Activated CD8-positive, alpha-beta memory T cell treated with anti-CD3 and anti-CD28 coated beads for 48 hours (primary cell): ENCODE results near the gene RTRAF.

ENCODE experiments used
- DNase-seq, 3 experiments: peaks; one replicate each; pipeline ENCODE4 v3.0.0-alpha.2; 2020; ENCODE audit warnings: low read depth in 2 of 3, low spot score in 2 of 3

Gene RTRAF

DNA sequence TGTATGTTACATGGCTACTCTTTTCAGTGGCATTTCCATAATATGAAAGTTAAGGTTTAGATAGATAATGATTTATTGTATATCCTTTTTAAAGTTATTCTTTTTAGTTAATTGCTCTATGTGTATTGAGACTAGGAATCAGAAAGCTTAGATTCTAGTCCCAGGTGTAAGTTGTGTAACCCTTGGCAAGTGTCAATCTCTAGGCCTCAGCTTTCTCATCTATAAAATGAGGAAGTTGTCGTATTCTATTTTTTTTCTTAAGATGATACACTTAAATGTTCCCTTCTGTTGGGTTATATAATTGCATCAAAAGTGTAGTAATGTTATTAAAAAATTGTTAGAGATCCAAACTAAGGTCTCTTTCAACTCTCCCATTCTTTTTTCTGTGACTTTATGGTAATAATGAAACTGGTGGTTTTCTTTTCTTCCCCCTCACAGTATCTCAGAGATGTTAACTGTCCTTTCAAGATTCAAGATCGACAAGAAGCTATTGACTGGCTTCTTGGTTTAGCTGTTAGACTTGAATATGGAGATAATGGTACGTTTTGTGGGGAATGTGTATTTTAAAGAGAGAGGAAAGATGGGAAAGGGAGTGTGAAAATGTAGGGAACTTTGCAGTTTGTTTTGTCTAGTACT lies 4.1 kb downstream of the RTRAF start:
- DNase-seq = no peak

DNA sequence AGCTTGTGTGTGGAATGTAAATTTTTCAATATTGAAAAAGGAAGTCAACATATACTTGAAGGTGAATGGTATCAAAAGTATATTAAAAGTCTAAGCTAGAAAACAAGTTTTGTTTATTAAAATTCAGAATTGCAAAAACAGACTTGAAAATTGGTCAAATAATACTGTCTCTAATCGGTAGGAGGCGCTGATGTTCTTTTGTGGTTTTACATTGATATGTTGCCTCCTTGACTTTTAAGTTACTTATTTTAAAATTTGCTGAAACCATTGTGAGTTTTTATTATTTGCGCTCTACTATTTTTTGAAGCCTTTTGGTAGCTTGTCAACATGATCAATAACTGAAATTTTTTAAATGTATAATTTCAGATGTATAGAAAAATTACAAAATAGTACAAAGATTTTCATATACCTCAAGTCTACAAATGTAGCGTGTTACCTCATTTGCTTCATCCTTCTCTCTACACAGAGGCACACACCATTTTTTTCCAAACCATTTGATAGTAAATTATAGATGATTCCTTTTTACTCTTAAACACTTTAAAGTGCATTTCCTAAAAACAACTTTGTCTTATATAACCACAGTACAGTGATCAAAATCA lies 6.9 kb downstream of the RTRAF start:
- DNase-seq = no peak

DNA sequence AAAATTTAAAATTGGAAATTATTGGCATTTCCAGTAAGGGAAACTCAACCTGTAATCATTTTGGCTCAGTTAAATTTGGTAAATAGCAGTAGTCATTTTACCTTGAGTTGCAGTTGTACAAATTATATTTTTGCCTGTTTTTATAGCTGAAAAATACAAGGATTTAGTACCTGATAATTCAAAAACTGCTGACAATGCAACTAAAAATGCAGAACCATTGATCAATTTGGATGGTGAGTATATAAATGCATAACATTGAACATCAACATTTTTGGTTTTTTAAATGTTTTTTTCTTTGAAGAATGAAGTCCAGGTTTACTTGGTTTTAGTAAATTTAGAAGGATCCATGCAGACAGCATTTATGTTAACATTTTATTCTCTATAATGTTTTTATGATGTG lies 9.0 kb downstream of the RTRAF start:
- DNase-seq = no peak

GRCh38 chr14:51999084-51999483 lies 9.7 kb downstream of the RTRAF start:
- DNase-seq = no peak

DNA sequence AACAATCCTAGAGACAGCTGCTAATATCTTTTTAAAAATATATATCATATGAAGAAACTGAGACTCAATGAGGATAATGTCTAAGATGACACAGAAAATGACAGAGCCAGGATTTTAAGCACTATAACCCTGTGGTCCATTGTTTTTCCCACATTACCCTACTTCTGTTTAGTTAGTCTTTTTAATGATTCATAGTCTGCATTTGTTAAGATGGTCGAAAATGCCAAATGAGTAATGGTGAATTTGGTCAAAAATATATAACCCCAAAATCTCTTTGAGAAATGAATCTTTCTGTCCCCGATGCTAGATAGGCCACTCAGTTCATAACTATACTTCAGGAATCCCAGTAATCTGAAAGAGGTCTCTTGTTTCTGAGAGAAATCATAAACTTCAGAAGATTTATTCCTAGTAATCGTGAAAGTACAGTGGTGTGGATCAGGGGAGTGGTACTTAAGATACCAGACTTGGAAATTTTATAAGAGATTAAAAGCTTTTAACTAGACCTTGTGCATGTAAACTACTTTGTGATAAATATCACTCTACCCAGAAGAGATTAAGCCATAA lies 10.8 kb downstream of the RTRAF start:
- no peak for DNase-seq

GRCh38 chr14:52000696-52001095 lies 11.3 kb downstream of the RTRAF start:
- no peak for DNase-seq

DNA sequence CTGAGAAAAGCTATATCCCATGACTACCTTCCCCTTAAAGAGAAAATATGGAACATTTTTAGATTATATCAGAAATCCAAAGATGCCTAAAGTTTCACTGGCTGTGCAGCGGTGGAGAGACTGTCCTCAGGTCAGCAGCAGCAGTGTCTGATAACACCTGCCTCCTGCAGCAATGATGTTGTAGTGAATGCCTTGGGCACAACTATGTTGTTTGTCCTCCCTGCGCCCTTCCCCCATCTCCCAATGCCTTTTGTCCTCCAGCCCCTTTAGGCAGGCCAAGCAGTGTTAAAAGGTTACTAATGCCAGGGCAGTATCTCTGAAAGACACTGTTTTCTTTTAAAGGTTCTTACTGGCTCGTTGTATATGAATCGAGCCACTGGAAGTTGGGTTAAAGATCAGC lies 13.2 kb downstream of the RTRAF start:
- DNase-seq = no peak

- DNase-seq = no peak
Measured at GRCh38 chr14:52003324-52003723, 14.0 kb downstream of the RTRAF start.

DNA sequence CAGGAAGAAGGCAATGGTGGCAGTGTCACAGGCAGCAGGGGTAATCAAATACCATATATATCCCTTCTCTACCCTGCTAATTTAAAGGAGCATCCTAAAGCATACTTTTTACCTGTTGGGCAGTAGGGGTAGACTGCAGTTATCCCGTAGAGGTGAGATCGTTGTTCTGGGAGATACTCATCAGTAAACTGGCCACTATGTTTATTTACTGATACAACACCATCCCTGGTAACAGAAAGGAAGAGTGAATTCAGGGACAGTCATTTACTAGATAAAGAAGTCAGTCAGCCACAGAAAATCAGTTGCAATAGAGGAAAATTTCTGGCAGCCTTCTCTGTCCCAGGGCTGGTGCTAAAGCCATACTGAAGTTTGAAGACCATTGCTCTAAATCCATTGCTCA lies 16.3 kb downstream of the RTRAF start:
- DNase-seq = no peak

DNA sequence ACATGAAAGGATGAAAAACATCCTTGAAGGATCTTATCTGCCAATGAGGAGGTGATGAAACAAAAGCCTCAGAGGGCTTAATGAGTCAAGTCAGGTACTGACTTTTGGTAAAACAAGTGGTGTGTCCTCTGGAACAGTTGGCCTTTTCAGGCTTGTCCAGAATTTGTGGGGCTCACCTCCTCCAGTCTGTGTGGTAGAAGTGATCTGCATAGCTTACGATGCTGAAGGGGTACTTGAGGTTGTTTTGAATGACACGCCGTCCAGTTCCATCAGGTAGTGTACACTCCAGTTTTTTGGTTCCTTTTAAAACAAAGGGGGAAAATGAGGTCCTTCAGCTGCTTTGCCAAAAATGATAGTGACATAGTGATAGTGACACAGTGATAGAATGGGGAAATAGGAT lies 17.0 kb downstream of the RTRAF start:
- no peak for DNase-seq

GRCh38 chr14:52007211-52007610 lies 17.9 kb downstream of the RTRAF start:
- DNase-seq = no peak

- no peak for DNase-seq
Measured at GRCh38 chr14:52007637-52008036, 18.3 kb downstream of the RTRAF start.

- DNase-seq = no peak
Measured at GRCh38 chr14:52008136-52008535, 18.8 kb downstream of the RTRAF start.

DNA sequence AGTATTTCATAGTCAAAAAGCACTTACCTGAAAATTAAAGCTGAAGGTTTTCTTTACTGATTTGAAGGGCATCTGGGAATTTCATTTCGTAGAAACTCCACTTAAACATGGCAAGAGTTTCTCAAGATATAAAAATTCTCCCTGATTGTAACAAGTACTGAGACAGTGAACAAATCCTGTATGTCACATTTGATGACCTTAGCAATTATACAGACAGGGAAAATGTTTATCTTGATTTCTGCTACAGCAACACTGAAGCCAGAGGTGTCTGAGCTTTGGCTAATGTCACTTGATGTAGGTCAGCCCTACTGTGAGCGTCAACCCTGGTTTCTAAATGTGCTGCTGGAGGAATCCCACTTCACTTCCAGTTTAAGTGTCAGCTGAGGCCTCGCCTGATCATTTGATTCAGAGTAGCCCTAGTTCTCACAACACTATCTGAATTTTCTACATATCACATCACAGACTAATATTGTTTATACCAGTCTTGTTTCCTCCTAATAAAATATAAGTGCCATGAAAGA lies 20.9 kb downstream of the RTRAF start:
- DNase-seq = no peak

DNA sequence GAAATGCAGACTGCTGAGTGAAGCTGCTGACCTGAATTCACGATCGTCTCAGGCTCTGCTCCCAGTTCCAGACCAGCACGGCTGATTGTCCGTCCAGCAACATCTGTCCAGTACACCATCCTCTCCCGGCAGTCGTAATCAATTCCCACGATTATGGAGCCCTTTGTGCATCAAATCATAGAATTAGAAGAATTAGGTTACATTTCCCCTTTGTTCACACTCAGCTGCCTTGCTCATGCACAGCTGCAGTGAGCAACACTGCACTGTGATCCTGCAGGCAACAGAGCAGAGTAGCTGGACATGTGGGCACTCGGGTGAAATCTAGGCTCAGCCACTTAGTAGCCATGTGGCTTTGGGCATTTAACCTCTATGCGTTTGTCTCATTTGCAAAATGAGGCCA lies 22.2 kb downstream of the RTRAF start:
- DNase-seq = no peak

GRCh38 chr14:52012635-52013034 lies 23.3 kb downstream of the RTRAF start:
- no peak for DNase-seq

DNA sequence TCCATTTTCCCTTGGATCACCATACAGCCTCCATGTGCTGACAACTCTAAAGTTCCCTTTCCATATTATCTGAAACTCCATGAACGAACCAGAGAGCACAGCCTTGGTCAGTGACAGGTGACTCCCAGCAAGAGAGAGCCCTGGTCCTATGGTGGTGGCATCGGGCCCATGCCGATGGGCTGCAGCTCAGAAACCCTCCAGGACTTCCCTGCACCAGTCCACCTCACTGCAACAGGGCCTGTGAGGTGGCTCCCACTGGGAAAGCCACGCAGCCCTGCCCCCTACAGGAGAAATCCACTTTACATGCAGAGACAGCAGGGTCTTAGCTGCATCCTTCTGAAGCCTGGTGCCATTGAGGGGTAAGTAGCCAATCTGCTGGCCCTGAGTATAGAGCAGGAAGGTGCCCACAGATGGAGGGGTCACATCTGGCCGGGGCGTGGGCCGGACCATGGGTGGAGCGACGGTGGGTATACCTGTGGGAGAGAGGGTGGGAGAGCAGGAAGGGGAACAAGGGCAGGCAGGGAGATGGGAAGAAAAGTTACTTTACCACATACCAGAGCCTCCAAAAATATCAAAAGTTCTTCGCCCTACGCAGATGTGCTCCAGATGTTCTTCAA lies 24.7 kb downstream of the RTRAF start:
- DNase-seq = no peak

DNA sequence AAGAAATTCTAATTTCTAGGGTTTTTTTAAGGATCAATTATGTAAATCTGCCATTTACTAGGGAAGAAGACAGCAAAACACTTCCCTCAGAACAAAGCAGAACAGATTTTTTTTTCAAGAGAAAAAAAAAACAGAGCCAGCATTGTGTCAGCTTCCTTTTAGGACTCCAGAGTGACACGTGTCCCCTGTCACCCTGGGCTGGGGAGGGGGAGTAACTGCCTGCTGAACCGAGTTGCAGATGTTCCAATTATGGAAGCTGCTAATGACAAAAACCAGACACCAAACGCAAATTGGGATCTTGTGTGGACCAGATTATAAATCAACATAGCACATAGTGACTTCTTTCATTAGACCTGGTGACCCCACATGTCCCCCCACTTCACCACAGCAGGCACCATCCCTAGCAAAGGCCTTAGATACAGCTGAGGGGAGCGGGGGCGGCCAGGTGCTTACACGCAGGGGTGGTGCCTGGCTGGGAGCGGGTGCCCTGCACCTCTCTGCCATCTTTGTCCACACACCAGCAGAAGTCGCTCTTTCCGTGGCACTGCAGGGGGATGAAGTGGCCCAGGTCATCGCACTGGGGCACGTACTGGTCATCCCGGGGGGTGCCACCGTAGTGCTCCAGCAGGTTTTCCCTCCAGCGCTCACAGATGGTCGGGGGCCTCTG lies 25.4 kb downstream of the RTRAF start:
- DNase-seq = no peak

GRCh38 chr14:52015411-52016030 lies 26.2 kb downstream of the RTRAF start:
- no peak for DNase-seq

- DNase-seq = no peak
Measured at GRCh38 chr14:52018252-52018651, 28.9 kb downstream of the RTRAF start.

DNA sequence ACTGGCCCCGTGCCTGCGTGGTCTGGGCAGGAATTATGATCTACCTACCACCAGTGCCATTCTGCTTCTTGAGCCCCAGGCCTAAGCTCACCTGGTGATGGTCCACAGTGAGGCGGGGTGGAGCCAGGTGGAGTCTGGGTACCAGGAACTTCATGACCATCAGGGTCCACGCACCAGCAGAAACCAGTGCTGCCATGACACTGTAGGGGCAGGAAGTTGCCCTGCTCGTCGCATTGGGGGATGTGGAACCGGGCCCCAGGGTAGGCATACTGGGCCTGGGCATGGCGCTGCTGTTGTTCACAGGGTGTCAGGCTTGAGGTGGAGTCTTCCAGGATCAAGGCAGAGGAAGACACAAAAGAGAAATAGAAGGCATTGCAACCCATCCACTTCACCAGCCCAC lies 29.6 kb downstream of the RTRAF start:
- DNase-seq = no peak
